ENCODE results near the gene WASHC3.
"Not testable (repeated sequence)": the region's sequence is repeated elsewhere in the genome, so short reads cannot be mapped to it uniquely, and the experiment has no call there.

Gene WASHC3, protein sequence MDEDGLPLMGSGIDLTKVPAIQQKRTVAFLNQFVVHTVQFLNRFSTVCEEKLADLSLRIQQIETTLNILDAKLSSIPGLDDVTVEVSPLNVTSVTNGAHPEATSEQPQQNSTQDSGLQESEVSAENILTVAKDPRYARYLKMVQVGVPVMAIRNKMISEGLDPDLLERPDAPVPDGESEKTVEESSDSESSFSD

DNA sequence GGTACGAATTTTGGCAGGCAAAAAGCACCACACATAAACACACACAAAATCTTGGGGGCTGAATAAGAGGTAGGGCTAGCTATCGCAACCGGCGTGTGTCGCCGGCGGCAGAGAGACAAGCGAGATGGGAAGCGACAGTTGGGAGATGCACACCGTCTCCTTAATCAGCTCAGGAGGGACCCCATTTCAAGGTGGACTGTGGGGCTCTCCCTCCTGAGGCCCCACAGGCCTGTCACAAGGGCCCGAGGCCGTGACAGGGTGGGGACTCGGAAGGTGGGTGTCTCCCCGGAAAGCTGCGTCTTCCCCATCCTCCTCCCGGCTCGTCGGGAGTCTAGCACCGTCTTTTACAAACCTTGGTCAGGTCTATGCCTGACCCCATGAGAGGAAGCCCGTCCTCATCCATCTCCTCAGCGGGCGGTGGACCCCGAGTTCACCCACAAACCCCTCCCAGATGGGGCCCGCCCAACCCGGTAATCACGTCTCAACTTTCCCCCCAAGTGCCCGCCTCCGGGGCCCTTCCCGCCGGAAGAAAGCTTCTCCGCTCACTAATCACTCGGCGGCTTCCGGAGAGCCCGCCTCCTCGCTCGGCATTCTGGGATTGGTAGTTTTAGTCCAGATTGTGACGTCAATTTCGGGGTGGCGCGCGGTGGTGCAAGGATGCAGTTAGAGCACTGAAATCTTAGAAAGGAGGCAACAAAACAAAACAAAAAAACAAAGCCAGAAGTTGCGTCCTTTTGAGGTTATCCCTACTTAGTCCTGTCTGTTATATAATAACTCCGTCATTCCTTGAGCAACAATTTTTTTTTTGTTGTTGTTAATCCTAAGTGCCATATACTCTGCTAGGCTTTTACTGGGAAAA lies at the start of gene WASHC3:
Gene WASHC3, minus strand, starts transcription at position 432 of the 859 bp plus-strand sequence. Its CDS starts 29 bp downstream, at position 403.
- peak; percentile 90 for DNase-seq

DNA sequence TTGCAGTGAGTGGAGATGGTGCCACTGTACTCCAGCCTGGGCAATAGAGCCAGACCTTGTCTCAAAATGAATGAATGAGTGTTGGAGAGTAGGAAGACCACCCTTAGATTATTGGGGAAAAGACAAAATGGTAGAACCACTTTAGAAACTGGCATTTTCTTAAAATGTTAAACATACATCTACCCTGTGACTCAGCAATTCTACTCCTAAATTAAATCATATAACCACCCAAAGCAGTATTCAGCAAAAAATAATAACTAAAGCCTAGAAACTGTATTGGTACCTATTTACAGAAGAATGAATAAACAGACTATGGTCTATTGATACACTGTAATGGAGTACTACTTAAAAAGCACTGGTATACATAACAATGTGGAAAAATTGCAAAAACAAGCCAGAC lies 49.0 kb upstream of the WASHC3 start:
- DNase-seq = no peak

DNA sequence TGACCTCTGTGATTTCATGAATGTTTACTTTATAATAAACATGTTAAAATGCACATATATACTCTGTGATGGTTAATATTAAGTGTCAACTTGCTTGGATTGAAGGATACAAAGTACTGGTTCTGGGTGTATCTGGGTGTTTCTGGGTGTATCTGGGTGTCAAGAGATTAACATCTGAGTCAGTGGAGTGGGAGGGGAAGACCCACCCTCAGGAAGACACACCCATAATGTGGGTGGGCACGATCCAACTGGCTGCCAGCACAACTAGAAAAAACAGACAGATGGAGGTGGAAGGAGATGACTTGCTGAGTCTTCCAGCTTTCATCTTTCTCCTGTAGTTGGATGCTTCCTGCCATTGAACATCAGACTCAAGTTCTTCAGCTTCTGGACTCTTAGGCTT lies 46.2 kb upstream of the WASHC3 start:
- DNase-seq = no peak

DNA sequence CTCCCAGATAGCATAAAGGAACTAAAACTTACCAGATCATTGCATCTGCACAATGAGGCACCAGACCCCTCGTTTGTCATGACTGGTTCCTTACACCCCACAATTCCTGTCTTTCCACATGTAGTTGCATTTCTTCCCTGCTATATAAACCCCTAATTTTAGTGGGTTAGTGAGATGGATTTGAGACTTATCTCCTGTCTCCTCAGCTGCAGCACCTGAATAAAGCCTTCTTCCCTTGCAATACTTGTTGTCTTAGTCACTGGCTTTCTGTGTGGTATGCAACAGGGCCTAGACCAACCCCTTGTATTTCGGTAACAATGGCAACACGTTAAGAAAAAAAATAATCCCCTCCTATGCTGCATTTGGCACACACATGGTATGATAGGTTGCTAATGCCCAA lies 45.1 kb upstream of the WASHC3 start:
- DNase-seq = no peak

DNA sequence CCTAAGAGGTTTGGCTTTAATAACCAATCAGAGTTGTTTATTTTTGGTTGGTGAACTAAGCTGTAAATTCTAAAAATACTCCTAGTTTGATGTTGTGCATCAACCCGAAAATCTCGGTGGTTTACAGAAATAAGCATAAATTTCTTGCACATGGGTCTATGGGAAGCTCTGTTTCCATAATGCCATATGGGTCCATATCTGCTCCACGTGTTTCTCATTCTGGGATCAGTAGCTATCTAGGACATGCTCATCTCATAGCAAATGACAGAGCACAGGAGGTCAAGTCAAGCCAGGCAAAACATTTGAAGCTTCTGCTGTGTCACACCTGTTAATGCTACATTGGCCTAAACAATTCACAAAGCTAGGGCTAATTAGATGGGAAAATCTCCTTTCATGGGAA lies 35.1 kb upstream of the WASHC3 start:
- no peak for DNase-seq

DNA sequence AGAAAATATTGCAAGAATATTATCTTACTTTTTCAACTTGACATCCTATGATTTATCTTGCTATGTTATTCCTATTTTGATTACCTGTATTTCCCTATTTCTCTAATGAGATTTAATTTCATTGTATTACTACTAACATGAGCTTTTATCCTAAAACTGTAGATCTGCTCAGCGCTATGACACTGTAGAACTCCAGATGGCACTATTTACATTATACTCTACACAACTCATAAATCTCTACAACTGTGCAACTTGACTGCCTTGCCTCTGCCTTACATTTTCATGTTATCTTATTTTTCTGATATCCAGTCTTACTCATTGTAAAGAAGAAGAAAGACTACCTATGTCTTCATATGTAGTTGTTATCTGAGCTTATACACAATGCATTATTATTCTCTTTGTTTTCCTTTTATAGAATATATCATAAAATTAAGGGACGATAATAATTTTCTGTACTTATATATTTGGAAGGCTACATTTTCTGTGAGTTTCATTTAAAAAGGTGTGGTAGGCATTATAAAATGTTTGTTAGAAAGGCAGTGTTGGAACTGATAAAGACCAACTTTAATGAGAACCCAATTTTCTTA lies 34.0 kb upstream of the WASHC3 start:
- DNase-seq = peak; percentile 2

DNA sequence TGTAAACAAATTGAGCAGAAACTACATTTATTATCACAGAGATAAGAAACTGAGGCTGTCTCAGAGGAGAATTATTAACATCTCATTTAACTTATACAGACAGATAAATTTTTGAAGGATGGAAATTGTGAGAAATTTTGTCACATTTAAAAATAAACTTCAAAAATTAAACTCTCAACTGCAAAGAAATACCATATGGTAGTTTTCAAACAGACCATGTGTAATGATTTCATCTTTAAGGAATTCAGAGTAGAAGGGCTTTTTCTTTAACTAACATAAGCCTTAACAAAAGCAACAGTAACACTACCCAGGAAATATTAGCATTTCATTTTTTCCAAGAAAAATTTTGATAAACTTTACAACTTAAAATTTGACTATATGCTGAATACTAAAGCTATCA lies 31.5 kb upstream of the WASHC3 start:
- no peak for DNase-seq

DNA sequence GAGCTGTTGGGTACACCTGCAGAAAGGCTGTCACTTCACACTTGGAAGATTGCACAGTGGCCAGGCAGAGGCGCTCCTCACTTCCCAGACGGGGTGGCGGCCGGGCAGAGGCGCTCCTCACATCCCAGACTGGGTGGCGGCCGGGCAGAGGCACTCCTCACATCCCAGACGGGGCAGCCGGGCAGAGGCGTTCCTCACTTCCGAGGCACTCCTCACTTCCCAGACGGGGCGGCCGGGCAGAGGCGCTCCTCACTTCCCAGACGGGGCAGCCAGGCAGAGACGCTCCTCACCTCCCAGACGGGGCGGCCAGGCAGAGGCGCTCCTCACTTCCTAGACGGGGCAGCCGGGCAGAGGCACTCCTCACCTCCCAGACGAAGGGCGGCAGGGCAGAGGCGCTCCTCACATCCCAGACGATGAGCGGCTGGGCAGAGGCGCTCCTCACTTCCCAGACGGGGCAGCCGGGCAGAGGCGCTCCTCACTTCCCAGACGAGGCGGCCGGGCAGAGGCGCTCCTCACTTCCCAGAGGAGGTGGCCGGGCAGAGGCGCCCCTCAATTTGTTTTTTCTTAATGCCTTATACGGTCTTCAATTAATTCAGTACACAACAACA lies 27.5 kb upstream of the WASHC3 start:
- DNase-seq = not testable (repeated sequence)

DNA sequence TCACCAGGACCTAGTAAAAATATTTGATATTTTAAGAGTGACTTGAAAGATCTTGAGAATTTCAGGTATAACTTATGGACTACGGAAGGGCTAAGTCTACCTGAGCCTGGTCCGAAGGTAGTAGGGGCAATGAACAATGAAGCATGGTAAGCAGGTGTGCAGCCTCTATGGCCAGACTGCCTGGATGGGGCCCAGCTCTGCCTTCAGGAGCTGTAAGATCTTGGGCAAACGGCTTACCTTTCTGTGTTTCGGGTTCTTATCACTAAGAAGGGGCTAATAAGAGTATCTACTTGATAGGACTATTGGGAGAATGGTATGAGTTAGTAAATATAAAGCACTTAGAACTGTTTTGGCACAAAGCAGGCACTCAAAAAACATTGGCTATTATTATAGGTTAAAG lies 19.1 kb upstream of the WASHC3 start:
- DNase-seq = no peak

DNA sequence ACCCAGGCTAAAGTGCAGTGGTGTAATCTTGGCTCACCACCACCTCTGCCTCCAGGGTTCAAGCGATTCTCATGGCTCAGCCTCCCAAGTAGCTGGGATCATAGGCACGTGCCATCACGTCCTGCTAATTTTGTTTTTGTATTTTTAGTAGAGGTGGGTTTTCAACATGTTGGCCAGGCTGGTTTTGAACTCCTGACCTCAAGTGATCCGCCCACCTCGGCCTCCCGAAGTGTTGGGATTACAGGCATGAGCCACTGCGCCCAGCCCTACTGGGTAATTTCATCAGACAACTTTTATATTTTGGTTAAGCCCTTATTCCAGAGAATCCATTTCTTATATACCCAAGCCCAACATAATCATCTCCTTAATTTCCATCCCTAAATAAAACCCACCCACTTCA lies 10.3 kb upstream of the WASHC3 start:
- not testable (repeated sequence) for DNase-seq

DNA sequence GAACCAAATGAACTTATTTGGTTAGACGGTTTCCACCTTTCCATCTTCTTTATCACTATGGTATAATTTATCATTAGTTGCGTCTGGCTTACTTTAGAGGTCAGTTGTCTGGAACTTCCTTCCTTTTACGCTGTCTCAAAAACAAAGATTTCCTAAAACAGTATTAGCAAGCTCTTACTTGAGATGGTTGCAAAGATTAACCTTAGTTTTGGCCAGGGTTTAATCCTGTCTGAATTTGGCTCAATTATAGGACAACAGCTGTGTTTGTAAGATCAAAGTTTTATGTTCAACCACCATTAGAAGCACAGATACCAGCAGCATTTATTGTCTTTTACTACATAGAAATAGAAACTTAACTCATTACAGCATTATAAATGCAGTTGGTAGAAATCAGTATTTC lies 7.9 kb upstream of the WASHC3 start:
- no peak for DNase-seq

DNA sequence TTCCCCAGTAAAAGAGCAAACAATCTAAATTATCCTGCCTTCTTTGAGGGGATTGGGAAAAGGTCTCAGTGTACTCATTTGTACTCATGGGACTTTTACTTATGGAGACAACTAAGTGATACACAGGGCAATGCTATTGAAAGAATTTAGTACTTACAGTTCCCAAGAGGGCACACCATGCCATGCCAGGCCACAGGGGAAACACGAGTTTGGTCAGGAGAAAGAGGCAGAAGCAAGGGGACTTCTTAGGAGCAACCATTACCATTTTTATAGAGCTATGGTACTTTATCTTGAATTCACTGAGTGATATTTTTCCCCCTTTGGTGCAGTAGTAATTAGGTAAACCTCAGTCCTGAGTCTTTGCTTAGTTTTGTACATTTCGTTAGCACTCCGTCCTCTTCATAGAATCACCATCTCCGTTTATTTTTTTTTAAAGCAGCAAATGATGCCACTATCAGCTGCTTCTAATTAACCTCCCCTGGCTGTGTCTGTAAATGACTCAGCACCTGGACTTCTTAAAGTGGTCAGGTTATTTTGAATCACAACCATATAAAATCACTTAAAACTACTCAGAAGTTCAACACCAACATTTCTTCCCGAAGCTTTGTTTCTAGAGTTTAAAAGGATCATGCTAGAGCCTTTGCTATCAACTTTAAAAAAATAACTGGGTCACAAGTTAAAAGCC lies 5.9 kb upstream of the WASHC3 start:
- no peak for DNase-seq

DNA sequence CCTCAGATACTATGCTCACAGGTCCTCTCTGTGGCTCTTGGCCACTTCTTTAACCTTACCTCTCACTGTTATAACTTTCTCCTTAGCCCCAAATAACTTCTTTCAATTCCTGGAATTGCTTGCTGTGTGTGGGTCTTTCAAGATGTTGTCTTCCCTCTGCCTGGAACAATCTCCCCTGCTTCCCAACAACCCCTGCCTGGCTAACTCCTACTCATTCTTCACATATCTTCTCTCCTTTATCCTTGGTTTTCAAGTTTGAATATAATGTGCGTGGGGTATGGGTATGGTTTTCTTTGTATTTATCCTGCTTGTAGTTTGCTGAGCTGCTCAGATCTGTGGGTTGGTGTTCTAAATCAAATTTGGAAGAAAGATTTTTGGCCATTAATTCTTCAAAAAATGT lies 2.7 kb upstream of the WASHC3 start:
- no peak for DNase-seq

DNA sequence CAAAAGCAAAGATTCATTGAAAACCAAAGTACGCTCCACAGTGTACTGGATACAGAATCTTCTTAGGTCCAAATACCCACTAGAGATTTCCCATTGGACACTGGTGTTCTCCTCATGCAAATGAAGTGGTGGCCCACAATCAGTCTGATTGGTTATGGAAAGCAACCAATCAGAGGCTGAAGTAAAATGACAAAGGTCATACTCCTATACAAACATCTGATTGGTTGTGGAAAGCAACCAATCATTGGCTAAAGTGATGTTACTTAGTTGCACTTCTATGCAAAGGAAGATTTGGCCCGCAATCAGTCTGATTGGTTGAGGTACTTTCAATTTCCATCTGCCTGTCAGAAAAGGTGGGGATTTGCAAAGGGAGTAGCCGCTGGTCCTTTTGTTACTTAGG lies 1.3 kb upstream of the WASHC3 start:
- no peak for DNase-seq

DNA sequence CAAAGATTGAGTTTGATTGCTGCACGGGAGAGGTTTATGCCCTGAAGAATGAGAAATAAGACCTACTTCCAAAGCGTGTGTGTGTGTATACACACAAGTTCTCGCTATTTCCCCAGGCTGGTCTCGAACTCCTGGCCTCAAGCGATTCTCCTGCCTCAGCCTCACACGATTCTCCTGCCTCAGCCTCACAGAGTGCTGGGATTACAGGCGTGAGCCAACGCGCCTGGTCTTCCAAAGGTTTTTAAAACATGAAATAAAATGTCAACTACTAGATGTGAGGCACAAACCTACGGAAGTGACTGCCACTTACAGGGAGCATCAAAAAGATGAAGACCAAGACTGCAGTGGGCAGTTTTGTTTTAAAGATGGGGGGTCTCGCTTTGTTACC lies 622 bp upstream of the WASHC3 start:
- DNase-seq = no peak

DNA sequence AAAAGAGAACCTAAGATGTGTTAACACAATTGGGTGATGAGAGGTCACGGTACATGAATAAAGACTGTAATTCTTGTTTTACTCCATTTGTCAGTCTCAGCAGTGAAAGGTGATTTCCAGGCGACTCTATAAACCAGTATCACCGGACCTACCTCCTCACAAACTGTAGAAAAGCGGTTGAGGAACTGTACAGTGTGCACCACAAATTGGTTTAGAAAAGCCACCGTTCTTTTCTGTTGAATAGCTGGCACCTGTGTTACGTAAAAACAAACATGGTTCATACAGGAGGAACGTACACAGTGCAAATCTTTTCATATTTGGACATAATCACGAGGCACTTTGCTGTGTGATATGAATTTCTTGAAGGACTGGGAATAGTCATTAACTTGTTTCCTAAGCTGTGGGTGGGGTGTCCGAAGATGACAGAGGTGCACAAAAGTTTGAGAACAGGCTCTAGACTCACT lies 663 bp downstream of the WASHC3 start:
- DNase-seq = no peak

DNA sequence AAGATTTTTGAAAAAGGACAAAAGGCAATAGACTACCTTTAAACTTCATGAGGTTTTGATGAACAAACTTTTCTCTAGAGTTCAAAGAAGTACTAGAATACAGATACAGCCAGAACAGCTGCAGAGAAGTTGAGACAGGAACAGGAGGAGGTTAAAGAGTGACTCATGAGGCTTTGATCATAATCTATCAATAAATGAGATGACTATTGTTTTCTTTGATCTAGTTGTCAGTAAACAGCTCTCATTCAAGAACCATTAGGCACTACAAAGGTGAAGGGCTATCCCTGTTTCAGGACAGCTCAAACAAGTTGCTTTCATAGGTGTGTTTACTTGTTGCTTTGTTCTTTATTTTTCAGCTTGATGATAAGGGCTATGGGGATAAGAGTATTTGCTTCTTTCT lies 2.4 kb downstream of the WASHC3 start:
- no peak for DNase-seq

DNA sequence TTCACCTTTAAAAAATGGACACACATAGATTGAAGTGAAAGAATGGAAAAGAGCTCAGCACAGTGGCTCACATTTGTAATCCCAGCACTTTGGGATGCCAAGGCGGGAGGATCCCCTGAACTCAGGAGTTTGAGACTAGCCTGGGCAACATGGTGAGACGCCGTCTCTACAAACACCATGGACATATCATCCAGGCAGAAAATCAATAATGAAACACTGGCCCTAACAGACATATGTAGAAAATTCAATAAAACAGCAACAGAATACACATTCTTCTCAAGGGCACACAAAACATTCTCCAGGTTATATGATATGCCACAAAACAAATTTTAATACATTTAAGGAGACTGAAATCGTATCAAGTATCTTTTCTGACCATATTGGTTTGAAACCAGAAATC lies 7.4 kb downstream of the WASHC3 start:
- DNase-seq = no peak

DNA sequence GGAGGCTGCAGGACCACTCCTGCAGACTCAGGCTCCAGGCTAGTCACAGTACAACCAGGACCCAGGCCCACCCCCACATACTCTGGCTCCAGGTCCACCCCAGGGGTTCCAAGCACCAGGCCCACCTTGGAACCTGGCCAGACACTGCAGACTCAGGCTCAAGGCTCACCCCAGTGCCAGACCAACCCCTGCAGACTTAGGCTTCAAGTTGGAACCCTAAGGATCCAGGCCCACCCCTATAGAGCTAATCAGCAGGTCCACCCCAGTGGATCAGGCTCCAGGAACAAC lies 8.8 kb downstream of the WASHC3 start:
- DNase-seq = no peak

DNA sequence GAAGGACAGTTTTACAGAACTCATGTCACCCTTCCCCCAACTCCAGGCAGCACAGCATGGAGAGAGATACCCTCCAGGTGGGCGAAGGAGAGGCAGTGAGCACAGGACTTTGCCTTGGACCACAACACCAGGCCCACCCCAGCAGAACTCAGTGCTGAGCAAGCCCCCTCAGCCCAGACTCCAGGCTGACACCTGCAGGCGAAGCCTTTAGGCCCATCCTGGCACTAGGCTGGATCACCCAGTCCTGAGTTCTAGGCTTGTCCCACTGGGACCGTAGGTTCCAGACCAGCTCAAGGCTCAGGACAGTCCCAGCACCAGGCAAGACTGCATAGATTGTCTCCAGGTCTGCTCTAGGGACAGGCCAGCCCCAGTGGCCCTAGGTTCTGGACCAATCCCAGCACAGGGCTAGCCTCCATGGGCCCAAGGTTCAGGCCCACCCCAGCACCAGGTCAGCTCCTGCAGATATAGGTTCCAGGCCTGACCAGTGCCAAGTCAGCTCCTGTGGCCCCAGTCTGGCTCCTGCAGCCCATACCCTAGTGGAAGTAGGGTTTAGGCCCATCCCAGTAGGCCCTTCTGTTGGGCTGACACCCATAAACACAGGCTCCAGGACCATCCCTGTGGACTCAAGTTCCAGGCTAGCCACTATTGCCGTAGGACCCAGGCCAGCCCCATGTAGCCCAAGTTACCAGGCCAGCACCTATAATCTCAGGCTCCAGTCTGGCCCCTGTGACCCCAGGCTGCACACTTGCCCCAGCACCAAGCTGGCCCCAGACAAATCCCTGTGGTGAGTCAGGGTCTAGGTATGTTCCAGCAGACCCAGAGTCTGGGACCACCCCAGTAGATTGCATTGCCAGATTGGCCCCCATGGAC lies 9.4 kb downstream of the WASHC3 start:
- no peak for DNase-seq

DNA sequence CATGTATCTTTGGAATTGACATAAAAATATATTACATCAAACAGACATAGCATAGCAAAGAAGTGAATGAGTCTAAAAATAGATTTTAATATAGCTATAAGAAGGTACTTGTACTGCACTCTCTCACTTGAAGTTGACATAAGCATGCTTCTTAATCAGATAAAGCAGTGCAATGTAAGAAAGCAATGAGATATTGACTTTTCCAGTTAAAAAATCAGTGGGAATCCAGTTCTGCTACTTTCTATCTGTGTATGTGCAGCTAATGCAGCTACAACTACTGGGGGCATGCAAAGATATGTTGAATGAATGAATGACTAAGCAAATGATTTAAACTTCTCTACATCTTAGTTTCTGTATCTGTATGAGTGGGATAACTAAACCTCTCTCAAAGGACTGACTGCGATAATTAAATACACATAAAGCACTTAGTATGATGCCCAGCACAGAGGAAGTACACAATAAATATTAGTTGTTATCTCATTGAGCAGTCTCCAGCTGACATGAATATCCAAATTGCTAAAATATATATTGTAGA lies 10.3 kb downstream of the WASHC3 start:
- DNase-seq = no peak
